GM18499 (cell line): ENCODE measurements around the gene GARIN5A.

Experiments
- ATAC-seq: cut with Tn5 transposase; IDR thresholded peaks from one replicate; pipeline ENCODE4 v1.9.1; 2021; ENCODE audit warnings: moderate number of reproducible peaks; ENCODE audit not compliant: insufficient read depth, unreplicated experiment

The GARIN5A gene

DNA sequence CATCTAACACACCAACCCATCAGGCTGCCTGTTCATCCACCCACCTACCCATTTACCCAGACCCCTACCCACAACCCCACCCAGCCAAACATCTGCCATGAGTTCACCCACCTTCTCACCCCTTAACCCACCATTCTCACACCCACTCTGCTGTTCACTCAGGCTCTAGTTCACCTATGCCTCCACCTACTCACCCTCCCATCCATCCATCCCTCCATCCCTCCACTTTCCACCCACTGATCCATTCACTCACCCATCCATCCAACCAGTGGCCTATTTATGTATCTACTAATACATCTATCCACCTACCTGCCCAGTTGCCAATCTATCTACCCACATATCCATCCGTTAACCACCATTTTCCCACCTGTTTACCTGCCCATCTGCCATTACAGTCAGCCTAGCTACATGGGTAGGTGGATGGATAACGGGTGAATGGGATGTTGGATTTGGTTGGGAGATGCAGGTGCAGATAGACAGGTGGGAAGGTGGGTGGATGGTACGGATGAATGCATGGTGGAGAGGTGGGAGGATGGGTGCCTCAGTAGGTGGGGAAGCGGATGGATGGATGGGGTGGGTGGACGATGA is 38.7 kb downstream of the GARIN5A start:
- no peak for ATAC-seq

DNA sequence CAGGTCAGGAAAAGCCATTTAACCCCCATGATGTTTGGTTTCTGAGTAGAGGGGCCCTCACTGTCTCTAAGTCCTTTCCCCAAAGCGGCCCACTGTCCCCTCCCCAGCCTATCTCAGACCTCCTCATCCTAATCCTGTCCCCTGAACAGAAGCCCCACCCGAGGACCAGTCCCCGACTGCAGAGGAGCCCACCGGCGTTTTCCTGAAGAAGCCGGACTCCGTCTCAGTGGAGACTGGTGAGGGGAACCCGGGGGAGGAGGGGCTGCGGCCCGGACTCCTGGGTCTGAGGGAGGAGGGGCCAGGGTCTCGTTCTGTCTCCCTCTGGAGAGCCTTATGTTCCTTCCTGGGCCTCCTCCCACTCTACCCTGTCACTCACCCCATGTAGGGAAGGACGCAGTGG is 41.0 kb downstream of the GARIN5A start:
- ATAC-seq: no peak

DNA sequence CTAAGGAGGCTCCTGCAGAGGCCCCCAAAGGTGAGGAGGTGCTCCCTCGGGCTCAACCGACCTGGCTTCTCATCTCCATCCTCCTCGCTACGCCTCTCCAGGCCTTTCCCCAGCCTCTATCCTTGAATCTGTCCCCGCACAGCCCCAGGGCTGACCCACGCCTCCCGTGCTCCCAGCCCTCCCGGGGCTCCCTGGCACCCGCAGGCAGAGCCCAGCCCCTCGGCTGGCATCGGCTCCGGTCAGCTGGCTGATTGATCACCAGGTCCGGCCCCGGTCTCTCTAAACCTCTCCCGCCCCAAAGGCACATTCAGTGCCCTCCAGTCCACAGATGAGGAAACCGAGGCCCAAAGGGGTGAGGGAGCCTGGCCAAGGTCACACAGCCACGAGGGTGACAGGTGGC is 41.4 kb downstream of the GARIN5A start:
- ATAC-seq: no peak

DNA sequence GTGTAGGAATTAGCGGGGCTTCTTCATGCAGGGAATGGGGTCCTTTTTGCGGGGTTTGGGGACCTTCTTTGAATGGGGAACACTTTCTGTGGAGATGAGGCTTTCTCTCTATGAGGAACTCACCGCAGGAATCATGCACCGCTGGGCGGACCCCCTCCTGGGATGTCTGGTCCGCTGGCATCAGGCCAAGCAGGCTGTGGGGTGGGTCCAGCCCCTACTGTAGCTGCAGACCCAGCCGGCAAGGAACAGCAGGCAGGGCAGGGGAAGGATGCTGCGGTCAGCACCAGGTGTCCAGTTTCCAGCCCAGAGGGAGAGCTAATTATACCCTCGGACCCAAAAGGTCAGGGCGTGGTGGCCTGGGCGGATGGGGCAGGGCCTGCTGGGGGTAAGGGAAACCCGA is 42.1 kb downstream of the GARIN5A start:
- ATAC-seq: no peak

DNA sequence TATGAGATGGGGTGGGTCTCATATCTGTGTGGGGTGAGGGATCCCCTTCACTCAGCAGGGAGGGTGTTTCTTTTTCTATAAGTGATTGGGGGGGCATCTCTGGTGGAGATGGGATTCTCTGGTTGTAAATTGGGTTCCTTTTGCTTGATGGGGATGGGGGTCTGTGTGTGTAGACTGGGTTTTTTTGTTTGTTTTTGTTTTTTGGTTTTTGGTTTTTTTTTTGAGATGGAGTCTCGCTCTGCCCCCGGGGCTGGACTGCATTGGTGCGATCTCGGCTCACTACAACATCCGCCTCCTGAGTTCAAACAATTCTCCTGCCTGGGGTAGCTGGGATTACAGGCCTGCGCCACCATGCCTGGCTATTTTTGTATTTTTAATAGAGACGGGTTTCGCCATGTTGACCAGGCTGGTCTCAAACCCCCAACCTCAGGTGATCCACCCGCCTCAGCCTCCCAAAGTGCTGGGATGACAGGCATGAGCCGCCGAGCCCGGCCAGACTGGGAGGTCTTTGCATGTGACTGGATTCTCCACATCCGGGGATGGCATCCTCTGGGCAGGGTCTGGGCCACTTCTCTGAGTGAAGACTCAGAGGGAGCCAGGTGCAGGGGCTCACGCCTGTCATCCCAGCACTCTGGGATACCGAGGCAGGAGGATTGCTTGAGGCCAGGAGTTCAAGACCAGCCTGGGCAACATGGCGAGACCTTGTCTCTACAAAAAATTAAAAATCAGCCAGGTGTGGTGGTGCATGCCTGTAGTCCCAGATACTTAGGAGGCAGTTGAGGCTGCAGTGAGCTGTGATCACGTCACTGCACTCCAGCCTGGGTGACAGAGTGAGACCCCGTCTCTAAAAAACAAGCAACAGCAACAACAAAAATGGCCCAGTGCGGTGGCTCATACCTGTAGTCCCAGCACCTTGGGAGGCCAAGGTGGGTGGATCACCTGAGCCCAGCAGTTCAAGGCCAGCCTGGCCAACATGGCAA is 43.2 kb downstream of the GARIN5A start:
- ATAC-seq: no peak

DNA sequence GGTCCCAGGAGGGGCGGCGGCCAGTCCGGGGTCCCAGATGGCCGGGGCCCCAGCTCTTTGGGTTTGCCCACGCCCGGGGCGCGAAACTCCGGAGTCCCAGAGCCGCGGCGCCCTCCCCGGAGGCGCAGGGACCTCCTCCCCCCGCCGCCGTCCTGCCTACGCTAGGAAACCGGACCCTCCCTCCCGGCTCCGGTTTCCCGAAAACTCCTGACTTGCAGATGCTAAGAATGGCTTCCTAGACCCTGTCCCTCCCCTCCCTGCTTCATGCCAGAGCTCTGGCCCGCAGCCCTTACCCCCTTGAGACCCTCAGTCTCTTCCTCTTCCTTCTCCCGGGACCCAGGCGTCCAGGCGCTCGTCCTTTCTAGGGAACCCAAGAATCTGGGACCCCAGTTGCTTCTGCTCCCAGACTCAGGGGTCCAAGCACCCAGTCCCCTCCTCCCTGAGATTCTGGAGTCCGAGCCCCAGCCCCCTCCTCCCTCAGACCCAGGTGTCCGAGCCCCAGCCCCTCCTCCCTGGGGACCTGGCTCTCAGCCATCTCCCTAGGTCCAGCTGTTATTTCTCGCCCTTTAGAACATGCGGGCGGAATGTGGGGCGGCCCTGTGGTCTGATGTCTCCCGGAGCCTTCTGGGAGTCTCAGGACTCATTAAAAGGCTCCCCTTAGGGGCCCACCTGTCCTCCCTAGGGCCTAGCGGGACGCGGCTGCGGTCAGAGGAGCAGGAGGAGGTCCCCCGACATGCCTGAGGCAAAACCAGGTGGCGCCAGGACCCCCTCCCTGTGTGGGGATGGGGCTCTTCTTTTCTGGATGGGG is 44.2 kb downstream of the GARIN5A start, which contains the start of gene MYBPC2:
TSS of gene MYBPC2 (plus strand) at position 672 of the 808 bp plus-strand sequence. CDS start at position 734, 62 bp downstream.
- no peak for ATAC-seq

DNA sequence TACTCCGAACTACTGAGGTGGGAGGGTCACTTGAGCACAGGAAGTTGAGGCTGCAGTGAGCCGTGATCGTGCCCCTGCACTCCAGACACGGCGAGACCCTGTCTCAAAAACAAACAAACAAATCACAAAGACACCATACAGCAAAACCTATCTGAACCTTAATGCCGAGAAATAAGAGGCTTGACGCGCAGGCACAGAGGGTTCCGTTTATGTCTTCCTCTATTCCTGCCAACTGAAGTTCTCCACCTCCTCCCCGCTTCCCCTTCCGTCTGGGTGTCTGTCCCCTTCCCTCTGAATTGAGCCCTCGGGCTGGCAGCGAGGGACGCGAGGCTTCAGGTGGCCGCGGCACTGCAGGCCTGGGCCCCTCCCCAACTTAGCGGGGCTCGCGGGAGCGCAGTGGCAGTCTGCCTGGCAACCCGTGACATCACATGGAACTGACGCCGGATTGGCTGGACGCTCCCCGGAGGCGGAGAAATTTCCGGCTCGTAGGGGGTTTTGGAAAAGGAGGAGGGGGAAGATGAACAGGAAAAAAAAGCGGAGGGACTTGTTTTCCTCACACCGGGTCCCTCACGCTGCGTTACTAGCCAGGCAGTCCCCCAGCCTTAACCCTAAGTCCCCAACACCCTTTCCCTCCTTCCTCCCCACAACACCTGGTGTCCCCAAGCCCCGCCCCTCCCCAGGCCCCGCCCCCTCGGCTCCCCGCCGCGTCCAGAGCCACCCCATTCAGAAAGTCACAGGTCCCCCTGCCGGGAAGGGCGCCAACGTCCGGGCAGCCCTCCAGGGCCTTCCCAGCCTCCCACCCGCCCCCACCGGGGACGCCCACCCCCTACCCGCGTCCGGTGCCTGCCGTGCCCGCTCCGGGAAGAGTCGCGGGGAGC is 45.1 kb downstream of the GARIN5A start:
- ATAC-seq: no peak

DNA sequence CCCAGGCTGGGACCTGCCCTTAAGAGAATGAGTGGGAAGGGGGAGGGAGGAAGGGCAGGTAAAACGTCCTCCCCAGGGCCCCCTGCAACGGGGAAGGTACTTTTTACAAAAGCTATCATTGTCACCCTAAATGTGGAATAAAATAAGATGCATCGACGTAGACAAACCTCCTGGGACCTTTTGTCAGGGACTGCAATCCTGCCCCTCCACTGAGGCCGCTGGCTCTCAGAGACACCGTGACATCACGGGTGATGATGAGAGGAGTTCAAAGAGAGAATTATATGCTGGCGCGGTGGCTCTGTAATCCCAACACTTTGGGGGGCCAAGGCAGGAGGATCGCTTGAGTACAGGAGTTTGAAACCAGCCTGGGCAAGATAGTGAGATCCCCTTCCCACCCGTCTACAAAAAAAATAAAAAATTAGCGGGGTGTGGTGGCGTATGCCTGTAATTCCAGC is 45.7 kb downstream of the GARIN5A start:
- no peak for ATAC-seq

DNA sequence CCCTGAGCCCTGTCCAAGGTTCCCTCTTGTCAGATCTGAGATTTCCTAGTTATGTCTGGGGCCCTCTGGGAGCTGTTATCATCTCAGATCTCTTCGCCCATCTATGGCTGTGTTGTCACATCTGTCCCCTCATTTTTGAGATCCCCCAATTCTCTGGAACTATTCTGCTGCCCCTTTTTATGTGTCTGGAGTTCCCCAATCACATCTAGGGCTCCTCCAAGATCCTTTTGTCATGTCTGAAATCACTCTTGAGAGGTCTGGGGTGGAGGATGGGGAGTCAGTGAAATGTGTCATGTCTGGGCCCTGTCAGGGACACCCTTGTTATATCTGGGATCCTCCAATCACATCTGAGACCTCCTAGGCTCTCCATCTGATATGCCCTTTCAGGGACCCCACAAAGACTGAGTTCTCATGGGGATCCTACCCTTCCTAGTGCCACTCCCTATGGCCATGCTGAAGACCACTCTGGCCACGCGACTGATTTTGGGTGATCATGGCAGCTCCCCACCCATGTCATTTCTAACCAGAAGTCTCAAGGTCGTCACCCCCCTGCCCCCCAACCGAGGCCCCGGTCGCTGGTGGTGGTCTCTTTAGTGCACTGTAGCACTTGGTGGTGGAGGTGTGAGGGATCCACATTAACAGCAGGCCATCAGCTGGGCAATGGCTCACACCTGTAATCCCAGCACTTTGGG is 47.7 kb downstream of the GARIN5A start:
- ATAC-seq: no peak

DNA sequence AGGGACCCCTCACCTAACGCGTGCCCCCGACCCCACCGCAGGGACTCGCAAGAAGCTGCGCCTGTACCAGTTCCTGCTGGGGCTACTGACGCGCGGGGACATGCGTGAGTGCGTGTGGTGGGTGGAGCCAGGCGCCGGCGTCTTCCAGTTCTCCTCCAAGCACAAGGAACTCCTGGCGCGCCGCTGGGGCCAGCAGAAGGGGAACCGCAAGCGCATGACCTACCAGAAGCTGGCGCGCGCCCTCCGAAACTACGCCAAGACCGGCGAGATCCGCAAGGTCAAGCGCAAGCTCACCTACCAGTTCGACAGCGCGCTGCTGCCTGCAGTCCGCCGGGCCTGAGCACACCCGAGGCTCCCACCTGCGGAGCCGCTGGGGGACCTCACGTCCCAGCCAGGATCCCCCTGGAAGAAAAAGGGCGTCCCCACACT is 48.6 kb downstream of the GARIN5A start:
- ATAC-seq: no peak

DNA sequence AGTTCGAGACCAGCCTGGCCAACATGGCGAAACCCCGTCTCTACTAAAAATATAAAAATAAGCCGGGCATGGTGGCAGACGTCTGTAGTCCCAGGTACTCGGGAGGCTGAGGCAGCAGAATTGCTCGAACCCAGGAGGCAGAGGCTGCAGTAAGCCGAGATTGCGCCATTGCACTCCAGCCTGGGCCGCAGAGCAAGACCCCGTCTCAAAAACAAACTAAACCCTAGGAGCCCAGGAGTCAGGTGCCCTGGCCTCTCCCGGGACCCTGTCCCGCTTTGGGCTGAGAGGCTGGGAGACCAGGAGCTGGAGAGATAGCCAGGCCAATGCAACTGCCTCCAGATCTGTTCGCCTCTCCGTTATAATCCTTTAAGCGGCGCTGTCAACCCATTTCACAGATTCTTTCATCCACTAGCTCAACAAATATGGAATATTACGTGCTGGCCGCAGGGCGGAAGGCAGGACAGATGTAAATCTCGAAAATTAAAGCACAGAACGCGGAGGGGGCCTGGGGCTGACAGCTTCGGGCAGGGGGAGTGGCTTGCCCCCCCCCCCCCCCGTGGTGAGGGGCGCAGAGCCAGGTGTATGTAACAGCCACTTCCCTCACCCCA is 49.2 kb downstream of the GARIN5A start:
- ATAC-seq: no peak

DNA sequence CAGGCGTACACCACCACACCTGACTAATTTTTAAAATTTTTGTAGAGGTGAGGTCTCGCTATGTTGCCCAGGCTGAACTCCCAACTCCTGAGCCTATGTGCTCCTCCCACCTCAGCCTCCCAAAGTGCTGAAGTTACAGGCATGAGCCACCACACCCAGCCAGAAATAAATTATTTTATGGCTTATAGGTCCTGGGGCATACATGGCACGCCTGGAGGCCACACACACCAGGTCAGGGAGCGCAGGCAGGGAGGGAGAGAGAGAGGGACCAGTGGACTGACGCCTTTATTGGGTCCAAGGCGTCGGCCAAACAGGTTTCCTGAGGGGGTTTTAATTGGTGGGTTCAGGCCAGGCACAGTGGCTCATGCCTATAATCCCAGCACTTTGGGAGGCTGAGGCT is 51.1 kb downstream of the GARIN5A start:
- ATAC-seq: no peak

DNA sequence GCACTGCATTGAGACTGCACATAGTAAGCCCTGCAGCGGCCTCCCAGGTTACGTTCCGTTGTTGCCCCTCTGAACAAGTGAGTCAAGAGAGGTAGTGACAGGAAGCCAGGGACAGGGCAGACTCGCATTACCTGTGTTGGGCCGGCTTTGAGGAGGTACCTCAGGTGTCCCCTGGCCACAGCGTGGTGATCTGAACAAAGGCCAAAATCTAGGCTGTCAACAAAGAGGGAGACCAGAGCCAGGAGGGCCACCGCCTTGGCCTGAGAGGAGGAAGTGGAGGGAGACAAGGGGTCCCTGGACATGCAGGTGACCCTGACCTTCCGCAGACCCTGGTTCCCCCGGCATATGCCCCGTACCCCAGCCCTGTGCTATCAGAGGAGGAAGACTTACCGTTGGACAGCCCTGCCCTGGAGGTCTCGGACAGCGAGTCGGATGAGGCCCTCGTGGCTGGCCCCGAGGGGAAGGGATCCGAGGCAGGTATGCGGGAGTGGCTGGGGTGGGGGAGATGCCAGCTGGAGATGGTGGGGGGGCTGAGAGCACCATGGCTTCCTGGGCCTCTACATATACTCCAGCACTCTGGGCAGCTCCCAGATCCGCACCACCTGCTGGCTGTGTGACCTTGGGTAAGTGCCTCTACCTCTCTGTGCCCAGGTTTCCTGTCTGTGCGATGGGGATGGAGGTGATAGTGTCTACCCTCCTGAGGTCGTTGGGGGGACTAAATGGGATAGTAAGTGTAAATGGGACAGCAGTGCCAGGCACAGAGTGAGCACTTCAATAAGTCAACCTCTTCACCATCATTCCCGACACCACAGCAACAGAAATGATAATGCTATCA is 53.2 kb downstream of the GARIN5A start:
- ATAC-seq: no peak

DNA sequence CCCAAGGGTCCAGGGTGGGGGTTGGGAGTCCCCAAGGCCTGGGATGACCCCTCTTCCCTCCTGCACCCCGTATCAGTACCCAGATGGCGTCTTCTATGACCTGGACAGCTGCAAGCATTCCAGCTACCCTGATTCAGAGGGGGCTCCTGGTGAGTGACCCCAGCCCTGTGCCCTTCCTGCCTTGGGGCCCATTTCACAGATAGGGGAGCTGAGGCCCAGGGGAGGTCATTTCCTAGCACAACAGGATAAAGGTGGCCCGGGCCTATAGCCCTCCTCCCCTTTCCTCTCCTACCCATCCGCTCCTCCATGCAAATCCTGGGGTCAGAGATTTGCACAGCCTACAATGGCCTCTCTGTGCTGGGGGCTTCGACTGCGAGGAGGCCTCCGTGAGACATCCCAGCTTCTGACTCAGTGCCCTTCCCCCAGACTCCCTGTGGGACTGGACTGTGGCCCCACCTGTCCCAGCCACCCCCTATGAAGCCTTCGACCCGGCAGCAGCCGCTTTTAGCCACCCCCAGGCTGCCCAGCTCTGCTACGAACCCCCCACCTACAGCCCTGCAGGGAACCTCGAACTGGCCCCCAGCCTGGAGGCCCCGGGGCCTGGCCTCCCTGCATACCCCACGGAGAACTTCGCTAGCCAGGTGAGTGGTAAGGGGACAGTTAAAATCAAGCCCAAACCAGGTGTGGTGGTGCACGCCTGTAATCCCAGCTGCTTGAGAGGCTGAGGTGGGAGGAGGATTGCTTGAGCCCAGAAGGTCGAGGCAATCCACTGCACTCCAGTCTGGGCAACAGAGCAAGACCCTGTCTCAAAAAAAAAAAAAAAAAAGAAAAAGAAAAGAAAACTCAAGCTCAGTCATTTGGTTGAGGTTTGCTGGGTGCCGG is 54.0 kb downstream of the GARIN5A start:
- no peak for ATAC-seq

DNA sequence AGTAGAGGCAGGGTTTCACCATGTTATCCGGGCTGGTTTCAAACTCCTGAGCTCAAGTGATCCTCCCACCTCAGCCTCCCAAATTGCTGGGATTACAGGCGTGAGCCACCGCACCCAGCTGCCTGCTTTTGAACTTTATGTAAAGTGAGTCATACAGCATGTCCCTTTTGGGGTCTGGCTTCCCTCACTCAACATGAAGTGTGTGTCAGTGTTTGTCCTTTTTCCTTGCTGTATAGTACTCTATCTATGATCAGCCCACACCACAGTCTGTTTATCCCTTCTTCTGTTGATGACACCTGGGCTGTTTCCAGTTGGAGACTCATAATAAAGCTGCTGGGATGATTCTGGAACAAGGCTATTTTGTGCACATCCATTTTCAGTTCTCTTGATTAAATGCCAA is 55.8 kb downstream of the GARIN5A start:
- ATAC-seq: no peak

DNA sequence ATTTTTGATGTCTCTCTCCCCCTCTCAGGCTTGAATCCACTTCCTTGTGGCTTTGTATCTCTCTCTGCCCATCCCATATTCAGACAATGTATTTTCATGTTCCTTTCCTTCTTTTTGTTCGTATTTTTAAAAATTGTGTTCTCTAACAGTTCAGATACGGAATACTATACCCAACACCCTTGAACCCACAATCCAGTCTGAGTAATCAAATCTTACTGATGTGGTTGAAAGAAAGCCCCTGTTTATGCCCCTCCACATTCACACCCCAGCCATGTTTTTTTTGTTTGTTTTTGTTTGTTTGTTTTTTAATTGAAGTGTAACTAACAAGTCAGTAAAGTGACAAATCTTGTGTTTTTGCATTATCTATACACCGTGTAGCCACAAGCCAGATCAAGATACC is 56.5 kb downstream of the GARIN5A start:
- ATAC-seq: no peak

DNA sequence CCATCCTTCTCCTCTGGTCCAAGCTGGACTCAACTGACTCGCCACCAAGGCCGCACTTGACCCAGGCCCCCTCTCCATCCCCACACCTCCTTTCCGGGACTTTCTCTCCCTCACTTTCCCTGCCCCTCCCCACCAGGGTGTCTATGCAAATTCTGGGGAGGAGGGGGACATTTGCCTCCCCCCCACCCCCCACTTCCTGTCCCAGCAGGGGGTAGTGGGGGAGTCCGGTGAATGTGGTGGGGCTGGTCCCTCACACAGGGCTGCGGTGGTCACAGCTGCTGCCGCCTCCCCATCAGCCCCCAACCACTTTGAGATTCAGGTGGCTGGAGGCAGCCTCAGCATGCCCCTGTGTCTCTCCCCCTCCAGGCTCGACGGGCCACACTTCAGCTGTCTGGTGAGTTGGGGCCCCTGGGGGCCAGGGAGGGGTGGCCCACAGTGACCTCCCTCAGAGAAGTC is 57.0 kb downstream of the GARIN5A start:
- ATAC-seq: no peak
